HEK293 (cell line): ENCODE data around the gene DLL1.

Experiments used
- CTCF ChIP-seq: fragments of 450-650 bp; formaldehyde crosslinking; IDR thresholded peaks from 2 replicates; pipeline ENCODE4 v1.5.1; 2016; ENCODE audit warnings: missing biosample characterization, missing genetic modification characterization
- ZNF629 ChIP-seq: fragments of 450-650 bp; formaldehyde crosslinking; IDR thresholded peaks from 2 replicates; pipeline ENCODE4 v1.5.1; 2017; ENCODE audit warnings: missing biosample characterization, missing genetic modification characterization

- no peak for TF ChIP-seq CTCF (tag by site-specific recombination)
- TF ChIP-seq ZNF629 (tag by site-specific recombination) = no peak
These were observed 22.9 kb upstream of the DLL1 start for GRCh38 chr6:170313716-170314295.
